Karpas-422 (cell line): Measurements from ENCODE around the gene TTLL13. TPM values are rescaled to one million over a fixed set of nuclear protein-coding genes. Genes with fewer than 3 reads are reported as not detected.

Experiments
- DNase-seq: peaks from one replicate; pipeline ENCODE4 v3.0.0-alpha.2; 2015
- H2AFZ ChIP-seq: fragments of 200-600 bp; sonication (generic); 2 replicates; pipeline ENCODE4 v1.6.1; 2014; ENCODE audit warnings: antibody characterized with exemption, low read length, mixed read lengths
- H3K27ac ChIP-seq: fragments of 200-600 bp; sonication (generic); 2 replicates; pipeline ENCODE4 v1.5.1; 2014; ENCODE audit warnings: mild to moderate bottlenecking, low read length, moderate library complexity
- H3K27me3 ChIP-seq: fragments of 200-600 bp; sonication (generic); 2 replicates; pipeline ENCODE4 v1.6.1; 2014; ENCODE audit warnings: low read length, mixed read lengths
- H3K36me3 ChIP-seq: fragments of 200-600 bp; sonication (generic); 2 replicates; pipeline ENCODE4 v1.6.1; 2014; ENCODE audit warnings: low read length, mixed read lengths; ENCODE audit not compliant: insufficient read depth
- H3K4me1 ChIP-seq: fragments of 200-600 bp; sonication (generic); 2 replicates; pipeline ENCODE4 v1.6.1; 2014; ENCODE audit warnings: mild to moderate bottlenecking, low read length, mixed read lengths
- H3K4me2 ChIP-seq: fragments of 200-600 bp; sonication (generic); 2 replicates; pipeline ENCODE4 v1.6.1; 2014; ENCODE audit warnings: low read length, low read depth, mild to moderate bottlenecking; ENCODE audit not compliant: poor library complexity, severe bottlenecking
- H3K4me3 ChIP-seq: fragments of 200-600 bp; sonication (generic); 2 replicates; pipeline ENCODE4 v1.5.1; 2014; ENCODE audit warnings: mild to moderate bottlenecking, antibody characterized with exemption, low read length, mixed read lengths
- H3K79me2 ChIP-seq: fragments of 200-600 bp; sonication (generic); 2 replicates; pipeline ENCODE4 v1.6.1; 2014; ENCODE audit warnings: mild to moderate bottlenecking, low read length, mixed read lengths
- H3K9ac ChIP-seq: fragments of 200-600 bp; sonication (generic); 2 replicates; pipeline ENCODE4 v1.6.0; 2014; ENCODE audit warnings: low read length
- H3K9me2 ChIP-seq: fragments of 200-600 bp; sonication (generic), shearing (Covaris generic); replicated peaks from 2 replicates; pipeline ENCODE4 v1.6.0; 2014; ENCODE audit warnings: mild to moderate bottlenecking, low read length, moderate library complexity; ENCODE audit not compliant: insufficient read depth
- H3K9me3 ChIP-seq: fragments of 300-700, 200-600 bp; sonication (generic); 2 replicates; pipeline ENCODE4 v1.6.1; 2014; ENCODE audit warnings: low read length, mixed read lengths
- H4K20me1 ChIP-seq: fragments of 200-600 bp; sonication (generic); 2 replicates; pipeline ENCODE4 v1.6.1; 2014; ENCODE audit warnings: mild to moderate bottlenecking, antibody characterized with exemption, low read length, low read depth; ENCODE audit not compliant: insufficient read depth
- total RNA-seq: library from RNA; depleted of rRNA; stranded (reverse); fragments of >200 nt; shearing (Covaris generic); gene quantifications from 2 replicates; pipeline ENCODE4 v1.2.3, GENCODE V29; 2014; ENCODE audit warnings: low replicate concordance

TTLL13 gene
- total RNA-seq, 1 experiment from 2014 or later = not detected

DNA sequence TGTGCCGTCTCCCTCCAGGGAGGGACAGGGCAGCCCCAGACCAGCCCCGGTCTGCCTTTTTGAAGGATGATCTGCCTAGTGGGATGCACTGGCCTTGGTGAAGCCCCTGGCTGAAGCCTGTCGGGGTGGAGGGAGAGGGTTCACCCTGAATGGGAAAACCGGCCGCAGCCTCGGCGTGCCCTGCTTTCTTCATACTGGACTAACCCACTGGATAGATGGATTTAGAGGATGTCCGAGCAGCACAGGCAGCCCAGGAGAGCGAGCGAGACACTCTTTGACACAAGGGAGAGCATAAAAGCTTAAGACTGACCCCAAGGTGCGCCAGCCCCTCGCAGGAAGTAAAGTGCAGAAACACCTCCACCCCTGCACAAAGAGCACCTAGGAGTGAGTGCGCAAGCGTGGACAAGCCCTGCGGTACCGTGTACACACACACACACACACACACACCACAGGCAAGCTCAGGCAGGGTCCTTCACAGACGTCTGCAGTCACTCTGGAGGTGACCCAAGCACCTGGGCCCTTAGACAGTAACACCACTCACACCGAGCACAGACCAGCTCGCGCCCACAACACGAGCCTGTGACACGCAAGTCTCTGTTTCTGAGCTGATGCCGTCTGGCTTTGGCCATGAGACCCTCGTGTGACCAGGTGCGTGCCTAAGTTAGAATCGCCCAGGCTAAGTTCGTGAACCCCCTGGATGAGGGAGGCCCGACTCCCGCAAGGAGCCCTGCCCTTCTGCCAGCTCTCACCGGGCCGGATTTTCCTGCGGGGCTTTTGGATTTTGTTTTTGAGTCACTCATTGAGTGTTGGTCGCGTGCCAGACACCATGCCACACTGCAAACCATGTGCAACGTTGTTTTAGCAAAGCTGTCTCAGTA is 36.9 kb upstream of the TTLL13 start:
- Histone ChIP-seq H3K79me2 (peaks cover 72% of the 10 kb centered on the region), H3K27me3 (no peaks in the 10 kb centered on the region), H3K9me2 (no peaks in the 10 kb centered on the region), H3K36me3 (peaks cover 6% of the 10 kb centered on the region; the same call in 1 of the 2 replicates), H3K27ac (no peak overlapping the region), H3K4me1 (peaks cover 38% of the 10 kb centered on the region), H2AFZ (no peak overlapping the region), H4K20me1 (no peaks in the 10 kb centered on the region), H3K9me3 (no peaks in the 10 kb centered on the region), H3K9ac (no peak overlapping the region), H3K4me3 (no peak overlapping the region), H3K4me2 (no peak overlapping the region)
- DNase-seq = no peak

DNA sequence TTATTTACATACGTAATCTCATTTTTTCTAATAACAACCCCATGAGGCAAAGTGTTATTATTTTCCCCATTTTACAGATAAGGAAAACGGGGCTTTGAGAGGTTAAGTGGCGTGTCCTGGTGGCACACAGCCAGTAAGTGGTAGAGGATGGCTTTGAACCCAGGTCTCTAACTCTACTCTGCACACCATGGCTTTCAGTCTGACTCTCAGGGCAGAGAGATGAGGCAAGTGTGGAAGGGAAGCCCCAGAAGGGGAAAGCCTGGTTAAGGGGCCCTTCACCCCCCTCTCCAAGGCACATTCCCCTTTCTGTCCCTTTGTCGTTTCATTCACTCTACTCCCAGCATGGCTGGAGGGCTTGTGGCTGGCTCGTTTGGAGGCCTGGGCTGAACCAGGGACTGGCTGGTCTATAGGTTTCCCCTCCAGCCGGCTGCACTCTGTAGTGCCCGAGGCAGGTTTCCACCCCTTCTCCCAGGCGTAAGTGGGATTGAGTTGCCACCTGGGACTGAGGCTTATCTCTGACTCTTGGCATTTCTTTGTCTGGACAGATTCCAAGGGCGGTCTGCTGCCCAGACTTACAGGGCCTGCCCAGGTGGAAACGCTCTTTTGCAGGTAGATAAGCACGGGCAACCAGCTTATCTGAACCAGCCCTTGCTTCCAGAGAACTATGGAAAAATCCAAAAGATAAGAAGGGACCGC is 36.1 kb upstream of the TTLL13 start:
- peaks cover 6% of the 10 kb centered on the region; the same call in 1 of the 2 replicates for H3K36me3 ChIP-seq
- no peak overlapping the region for H3K4me2 ChIP-seq
- H3K27me3 ChIP-seq = no peaks in the 10 kb centered on the region
- no peaks in the 10 kb centered on the region for H4K20me1 ChIP-seq
- no peak overlapping the region for H3K4me3 ChIP-seq
- H2AFZ ChIP-seq = no peak overlapping the region
- H3K79me2 ChIP-seq = peaks cover 66% of the 10 kb centered on the region
- no peak overlapping the region for H3K9ac ChIP-seq
- H3K4me1 ChIP-seq = peaks cover 46% of the 10 kb centered on the region
- no peak overlapping the region for H3K27ac ChIP-seq
- no peaks in the 10 kb centered on the region for H3K9me3 ChIP-seq
- no peaks in the 10 kb centered on the region for H3K9me2 ChIP-seq
- no peak for DNase-seq

DNA sequence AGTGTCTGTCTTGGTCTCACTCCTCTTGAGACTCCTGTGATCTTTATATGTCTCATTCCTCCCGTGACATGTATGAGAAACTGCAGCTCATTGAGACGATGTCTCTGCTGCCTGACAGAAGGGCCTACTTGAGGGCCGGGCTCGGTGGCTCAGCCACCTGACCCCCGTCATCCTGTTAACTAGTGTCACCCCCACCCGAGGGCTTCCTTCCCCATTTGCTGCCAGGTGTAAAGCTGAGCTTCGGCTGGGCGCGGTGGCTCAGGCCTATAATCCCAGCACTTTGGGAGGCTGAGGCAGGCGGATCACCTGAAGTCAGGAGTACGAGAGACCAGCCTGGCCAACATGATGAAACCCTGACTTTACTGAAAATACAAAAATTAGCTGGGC is 35.5 kb upstream of the TTLL13 start:
- H3K27ac ChIP-seq = no peak overlapping the region
- H3K4me2 ChIP-seq = no peak overlapping the region
- DNase-seq = no peak

DNA sequence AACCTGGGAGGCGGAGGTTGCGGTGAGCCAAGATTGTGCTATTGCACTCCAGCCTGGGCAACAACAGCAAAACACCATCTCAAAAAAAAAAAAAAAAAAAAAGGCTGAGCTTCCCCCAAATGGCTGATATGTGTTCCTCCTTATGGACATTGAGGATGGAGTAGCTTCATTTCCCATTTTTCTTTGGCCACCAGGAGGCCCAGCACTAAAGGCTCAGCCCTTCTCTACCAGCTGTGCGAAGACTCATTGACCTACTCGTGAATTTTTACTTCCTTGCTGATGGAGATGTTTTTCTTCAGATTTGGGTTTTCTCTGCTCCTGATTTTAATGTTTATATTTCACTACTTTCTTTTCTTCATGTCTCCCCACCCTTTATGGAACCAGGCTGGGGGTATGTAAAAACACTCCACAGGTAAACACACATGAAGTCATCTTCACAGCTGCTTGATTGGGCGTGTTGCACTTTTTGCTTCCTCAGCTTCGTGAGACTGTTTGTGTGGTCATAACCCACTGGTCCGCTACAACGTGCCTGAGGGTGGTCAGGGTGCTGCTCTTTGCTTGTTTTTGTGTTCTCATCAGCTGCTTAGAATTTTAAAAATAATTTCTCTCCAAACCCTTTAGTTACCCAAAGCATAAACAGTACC is 34.7 kb upstream of the TTLL13 start:
- Histone ChIP-seq H3K4me3 (no peak overlapping the region), H3K4me2 (no peak overlapping the region), H4K20me1 (no peaks in the 10 kb centered on the region), H2AFZ (no peak overlapping the region), H3K79me2 (peaks cover 55% of the 10 kb centered on the region), H3K36me3 (peaks cover 6% of the 10 kb centered on the region; the same call in 1 of the 2 replicates), H3K4me1 (peaks cover 57% of the 10 kb centered on the region), H3K27ac (peak overlapping the region; percentile 42; the same call in 1 of the 2 replicates), H3K9me3 (no peaks in the 10 kb centered on the region), H3K9ac (no peak overlapping the region), H3K9me2 (no peaks in the 10 kb centered on the region), H3K27me3 (no peaks in the 10 kb centered on the region)
- no peak for DNase-seq

More for the DNA sequence above, 35.5 kb upstream of the TTLL13 start:
- Histone ChIP-seq H4K20me1 (no peaks in the 10 kb centered on the region), H2AFZ (no peak overlapping the region), H3K36me3 (peaks cover 6% of the 10 kb centered on the region; the same call in 1 of the 2 replicates), H3K4me3 (no peak overlapping the region), H3K9me3 (no peaks in the 10 kb centered on the region), H3K4me1 (peaks cover 50% of the 10 kb centered on the region), H3K27me3 (no peaks in the 10 kb centered on the region), H3K9ac (no peak overlapping the region), H3K9me2 (no peaks in the 10 kb centered on the region), H3K79me2 (peaks cover 61% of the 10 kb centered on the region)

DNA sequence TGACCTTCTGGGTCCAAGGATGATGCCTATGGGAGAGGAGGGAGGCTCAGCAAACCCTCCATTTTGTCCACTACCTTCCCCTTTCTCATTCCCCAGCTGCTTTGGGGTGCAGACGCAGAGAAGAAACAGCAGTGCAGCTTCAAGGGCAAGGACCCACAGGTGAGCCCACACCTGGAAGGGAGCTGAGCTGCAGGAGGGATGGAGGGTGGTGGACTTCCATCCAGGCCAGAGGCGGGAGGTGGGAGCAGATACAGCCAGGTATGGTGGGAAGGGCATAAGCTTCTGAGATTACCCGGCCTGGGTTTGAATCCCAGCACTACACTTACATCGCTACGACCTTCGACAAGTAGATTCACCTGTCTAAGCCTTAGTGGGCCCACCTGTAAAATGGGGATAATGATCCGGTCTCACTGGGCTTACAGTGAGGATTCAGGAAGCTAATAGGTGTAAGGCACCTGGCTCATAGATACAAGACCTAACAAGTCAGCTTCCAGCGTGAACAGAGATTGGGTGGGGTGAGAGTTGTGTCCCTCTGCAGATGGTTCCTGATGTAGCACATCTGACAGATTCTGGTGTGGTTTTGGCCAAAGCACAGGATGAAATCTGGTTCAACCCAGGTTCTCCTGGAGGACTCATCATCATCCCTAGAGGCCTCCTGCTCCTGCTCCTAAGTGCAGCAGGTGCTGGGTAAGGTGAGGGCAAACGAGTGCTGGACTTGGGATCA is 31.5 kb upstream of the TTLL13 start:
- Histone ChIP-seq H3K9me3 (no peaks in the 10 kb centered on the region), H3K79me2 (peaks cover 28% of the 10 kb centered on the region), H3K4me3 (no peak overlapping the region), H3K36me3 (peaks cover 12% of the 10 kb centered on the region; the same call in 1 of the 2 replicates), H3K4me2 (peak overlapping the region; percentile 35), H2AFZ (no peak overlapping the region), H3K27ac (peak overlapping the region; percentile 80), H3K9ac (0 out of 2 replicates have a peak overlapping the region, but pooled peaks have one; percentile 31), H3K4me1 (peaks cover 57% of the 10 kb centered on the region), H3K27me3 (no peaks in the 10 kb centered on the region), H4K20me1 (no peaks in the 10 kb centered on the region), H3K9me2 (no peaks in the 10 kb centered on the region)
- DNase-seq = no peak

DNA sequence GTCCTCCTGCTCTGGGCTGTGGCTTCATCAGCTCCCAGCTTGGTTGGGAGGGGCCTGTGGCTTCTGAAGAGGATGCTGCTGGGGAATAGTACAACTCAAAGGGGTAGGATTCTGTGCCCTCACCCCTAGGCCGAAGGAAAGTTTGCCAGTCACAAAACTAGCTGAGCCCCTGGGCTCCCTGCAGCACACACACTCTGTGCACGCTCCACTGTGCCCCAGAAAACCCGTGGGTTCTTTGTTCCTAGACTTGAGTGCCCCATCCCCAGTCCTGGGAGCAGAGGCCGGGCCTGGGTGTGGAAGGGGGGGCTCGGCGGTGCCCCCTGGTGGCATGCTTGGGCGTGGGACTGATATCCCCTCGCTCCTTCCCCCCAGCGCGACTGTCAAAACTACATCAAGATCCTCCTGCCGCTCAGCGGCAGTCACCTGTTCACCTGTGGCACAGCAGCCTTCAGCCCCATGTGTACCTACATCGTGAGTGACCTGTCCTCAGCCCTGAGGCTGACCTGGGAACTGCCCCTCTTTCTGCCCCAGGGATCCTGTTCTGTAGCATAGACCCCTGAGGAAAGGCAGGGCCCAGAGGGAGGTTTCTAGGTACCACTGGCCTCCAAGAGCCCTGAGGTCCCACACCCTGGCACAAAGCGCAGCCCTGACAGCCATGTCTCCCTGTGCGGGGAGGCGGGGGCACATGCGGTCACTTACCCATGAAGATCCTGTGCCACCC is 29.8 kb upstream of the TTLL13 start:
- H3K4me2 ChIP-seq = no peak overlapping the region
- no peaks in the 10 kb centered on the region for H3K9me2 ChIP-seq
- peak overlapping the region; percentile 12; the same call in 1 of the 2 replicates for H3K27ac ChIP-seq
- H3K4me1 ChIP-seq = peaks cover 47% of the 10 kb centered on the region
- peaks cover 19% of the 10 kb centered on the region; the same call in 1 of the 2 replicates for H3K36me3 ChIP-seq
- H3K4me3 ChIP-seq = no peak overlapping the region
- H3K79me2 ChIP-seq = peaks cover 19% of the 10 kb centered on the region
- 0 out of 2 replicates have a peak overlapping the region, but pooled peaks have one; percentile 12 for H3K9ac ChIP-seq
- H2AFZ ChIP-seq = no peak overlapping the region
- no peaks in the 10 kb centered on the region for H3K27me3 ChIP-seq
- no peaks in the 10 kb centered on the region for H3K9me3 ChIP-seq
- H4K20me1 ChIP-seq = no peaks in the 10 kb centered on the region
- peak; percentile 85 for DNase-seq

DNA sequence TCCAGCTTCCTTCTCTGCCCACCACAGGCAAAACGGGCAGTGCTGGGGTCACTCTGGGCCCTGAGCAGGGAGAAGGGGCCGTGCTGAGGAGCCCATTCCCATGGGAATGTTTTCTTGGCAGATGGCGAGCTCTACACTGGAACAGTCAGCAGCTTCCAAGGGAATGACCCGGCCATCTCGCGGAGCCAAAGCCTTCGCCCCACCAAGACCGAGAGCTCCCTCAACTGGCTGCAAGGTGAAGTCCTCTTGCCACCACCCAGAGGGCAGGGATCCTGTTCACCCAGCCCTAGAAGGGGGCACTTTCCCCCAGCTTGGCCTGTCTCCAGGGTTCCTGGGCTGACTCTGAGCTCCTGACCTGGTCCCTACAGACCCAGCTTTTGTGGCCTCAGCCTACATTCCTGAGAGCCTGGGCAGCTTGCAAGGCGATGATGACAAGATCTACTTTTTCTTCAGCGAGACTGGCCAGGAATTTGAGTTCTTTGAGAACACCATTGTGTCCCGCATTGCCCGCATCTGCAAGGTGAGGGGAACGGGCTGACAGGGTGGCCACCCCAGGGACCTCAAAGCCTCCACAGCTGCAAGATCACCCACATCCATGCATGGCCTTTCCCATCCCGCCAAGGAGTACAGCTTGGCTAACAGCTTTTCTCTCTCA is 28.0 kb upstream of the TTLL13 start:
- H3K27me3 ChIP-seq = no peaks in the 10 kb centered on the region
- H3K4me3 ChIP-seq = no peak overlapping the region
- peaks cover 21% of the 10 kb centered on the region; the same call in 1 of the 2 replicates for H3K36me3 ChIP-seq
- H3K9me3 ChIP-seq = no peaks in the 10 kb centered on the region
- no peak overlapping the region for H3K4me2 ChIP-seq
- H3K9ac ChIP-seq = no peak overlapping the region
- H3K79me2 ChIP-seq = peaks cover 7% of the 10 kb centered on the region
- no peaks in the 10 kb centered on the region for H3K9me2 ChIP-seq
- H4K20me1 ChIP-seq = no peaks in the 10 kb centered on the region
- H3K27ac ChIP-seq = no peak overlapping the region
- H2AFZ ChIP-seq = no peak overlapping the region
- peaks cover 30% of the 10 kb centered on the region for H3K4me1 ChIP-seq
- DNase-seq = peak; percentile 83
